HG03565 (cell line): ENCODE data around the gene ERF.

Source experiments
- ATAC-seq: cut with Tn5 transposase; IDR thresholded peaks from one replicate; pipeline ENCODE4 v1.9.1; 2021; ENCODE audit warnings: mild to moderate bottlenecking, moderate library complexity; ENCODE audit not compliant: unreplicated experiment

ERF gene

GRCh38 chr19:42255766-42256745 lies 1.1 kb upstream of the ERF start:
- ATAC-seq, result no peak

- no peak for ATAC-seq
Measured at GRCh38 chr19:42254089-42254849, 659 bp downstream of the ERF start.

DNA sequence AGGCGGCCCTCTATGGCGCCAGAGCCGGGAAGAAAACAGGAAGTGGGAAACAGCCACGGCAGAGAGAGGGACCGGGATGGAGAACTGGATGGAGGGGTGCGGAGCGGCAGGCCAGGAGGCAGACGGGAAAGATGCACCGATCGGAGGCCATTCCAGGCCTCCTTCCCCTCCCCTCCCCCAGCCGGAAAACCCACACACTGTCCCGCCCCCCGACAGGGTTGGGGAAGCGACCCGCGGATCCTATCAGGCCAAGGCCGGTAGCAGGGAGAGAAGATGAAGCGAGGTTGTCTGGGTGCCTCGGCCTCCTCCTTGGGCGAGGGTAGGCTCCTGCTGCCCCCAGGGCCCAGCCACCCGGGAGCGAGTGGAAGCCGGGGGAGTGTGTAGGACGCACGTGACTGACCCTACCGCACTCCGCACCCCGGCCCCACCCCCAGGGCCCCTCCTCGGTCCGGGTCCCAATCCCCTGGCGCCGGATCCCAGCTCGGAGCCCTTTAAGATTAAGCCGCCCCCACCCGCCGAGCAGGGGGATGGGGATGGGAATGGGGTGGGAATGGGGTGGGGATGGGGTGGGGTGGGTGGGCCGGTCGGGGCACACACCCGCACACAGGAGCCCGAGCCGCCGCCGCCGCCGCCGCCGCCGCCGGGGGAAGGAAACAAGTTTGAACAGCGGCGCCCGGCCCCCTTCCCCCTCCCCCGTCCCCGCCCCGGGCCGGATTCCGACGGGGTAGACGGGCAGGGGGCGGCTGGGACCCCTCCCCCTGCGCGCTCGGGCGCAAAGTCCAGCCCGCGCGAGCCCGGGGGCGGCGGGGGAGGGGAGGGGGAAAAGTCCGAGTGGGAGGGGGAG lies 1.5 kb downstream of the ERF start:
- no peak for ATAC-seq

GRCh38 chr19:42252365-42253244 lies 2.3 kb downstream of the ERF start:
- no peak for ATAC-seq

DNA sequence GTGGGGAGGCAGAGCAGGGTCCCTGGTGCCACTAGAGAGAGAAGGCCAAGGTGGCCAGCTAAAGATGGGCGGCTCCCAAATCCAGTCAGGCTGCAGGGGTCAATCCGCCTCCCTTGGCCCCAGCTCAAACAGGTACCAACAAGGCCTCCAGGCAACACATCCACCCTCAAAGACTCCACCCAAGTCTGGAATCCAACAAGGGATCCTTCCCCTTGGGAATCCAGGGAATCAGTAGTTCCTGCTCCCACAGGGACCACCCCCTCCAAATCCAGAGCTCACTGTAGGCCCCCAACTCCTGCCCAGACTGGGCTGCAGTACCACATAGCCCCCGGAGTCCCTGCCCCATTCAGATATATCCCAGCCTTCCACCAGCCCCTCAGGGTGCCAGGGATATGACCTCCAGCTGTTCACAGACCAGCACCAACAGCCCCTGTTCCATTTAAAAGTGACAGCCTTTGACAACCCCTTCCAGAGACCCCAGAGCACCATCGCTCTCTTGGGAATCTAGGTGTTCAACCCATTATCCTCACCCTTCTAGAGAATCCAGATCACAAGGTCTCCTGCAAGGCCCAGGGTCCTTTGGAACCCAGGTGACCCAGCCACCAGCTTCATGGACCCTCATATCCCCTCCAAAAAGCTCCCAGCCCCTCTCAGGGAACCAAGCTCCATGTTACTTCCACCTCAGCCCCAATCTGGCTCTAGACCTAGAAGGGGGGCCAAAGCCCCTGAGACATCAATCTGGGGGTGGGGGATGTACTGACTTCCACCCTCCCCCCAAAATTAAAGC lies 3.2 kb downstream of the ERF start:
- ATAC-seq, result no peak

GRCh38 chr19:42250666-42251531 lies 4.0 kb downstream of the ERF start:
- ATAC-seq, result no peak

DNA sequence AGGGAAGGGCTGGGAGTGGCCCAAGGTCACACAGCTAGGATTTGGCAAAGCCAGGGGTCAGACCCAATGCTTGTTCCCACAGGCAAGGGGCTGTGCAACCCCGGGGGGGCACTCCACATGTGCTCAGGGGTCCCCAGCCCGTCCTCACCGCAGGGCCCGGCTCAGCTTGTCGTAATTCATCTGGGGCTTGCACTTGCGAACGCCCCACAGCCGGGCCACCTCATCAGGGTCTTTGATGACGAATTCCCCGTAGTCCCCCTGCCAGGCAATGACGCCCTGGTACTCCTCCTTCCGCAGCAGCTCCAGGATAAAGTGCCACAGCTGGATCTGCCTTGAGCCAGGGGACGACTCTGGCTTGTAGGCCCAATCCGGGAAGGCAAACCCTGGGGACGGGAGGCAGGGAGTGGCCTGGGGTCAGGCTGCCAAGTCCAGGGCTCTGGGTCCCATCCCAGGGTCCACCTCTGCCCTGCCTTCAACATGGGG lies 4.7 kb downstream of the ERF start:
- ATAC-seq, result no peak

DNA sequence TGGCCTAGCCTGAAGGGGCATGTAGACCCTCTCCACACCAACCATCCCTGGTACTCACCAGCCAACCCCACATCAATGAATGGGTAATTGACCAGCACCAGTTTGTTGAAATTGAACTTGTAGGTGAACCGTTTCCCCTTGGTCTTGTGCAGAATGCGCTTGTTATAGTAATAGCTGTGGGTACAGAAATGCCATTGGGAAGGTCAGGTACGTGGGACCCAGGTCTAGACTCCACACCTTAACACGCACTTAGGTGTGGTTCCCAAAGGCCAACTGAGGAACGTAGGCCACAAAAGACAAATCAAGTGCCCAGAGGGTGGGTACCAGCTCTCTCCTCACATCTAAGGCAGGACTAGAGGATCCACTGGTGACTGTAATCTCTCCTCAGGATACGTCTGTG lies 5.2 kb downstream of the ERF start:
- no peak for ATAC-seq

- no peak for ATAC-seq
Measured at GRCh38 chr19:42249149-42249750, 5.7 kb downstream of the ERF start.

DNA sequence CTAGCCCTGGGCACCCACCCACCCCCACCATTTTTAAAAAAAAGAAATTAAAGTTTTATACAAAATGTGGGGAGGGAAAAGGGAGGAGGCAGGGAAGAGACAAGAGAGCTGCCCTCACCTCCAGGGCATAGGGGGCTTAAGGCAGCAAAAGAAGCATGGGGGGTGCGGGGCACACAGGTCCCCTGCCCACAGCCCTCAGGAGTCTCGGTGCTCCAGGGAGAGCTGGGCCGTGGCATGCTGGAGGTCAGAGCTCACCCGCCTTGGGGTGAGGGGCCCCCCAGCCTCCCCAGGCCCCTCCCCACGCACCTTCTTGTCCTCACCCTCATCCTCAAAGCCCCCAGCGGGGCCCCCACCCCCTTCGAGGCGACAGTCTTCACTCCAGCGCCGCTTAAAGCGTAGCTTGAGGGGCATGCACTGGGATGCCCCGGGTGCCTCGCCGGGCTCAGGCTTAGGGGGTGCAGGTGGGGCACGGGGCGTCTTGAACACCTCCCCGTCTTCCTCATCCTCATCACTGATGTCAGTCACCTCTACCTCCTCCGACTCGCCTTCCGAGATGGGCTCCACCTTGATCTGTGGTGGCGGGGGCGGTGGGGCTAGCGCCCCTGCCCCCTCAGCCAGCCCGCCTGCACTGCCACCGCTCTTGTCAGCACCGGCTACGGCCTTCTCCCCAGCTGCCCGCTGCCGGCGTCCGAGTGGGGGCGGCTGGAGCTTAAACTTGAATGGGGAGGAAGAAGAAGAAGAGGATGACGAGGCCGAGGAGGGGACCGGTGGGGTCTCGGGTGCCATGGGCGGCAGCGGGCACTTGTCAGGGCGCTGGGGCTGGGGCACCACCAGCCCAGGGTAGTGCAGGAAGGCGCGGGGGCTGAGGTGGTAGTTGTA lies 6.4 kb downstream of the ERF start:
- no peak for ATAC-seq

DNA sequence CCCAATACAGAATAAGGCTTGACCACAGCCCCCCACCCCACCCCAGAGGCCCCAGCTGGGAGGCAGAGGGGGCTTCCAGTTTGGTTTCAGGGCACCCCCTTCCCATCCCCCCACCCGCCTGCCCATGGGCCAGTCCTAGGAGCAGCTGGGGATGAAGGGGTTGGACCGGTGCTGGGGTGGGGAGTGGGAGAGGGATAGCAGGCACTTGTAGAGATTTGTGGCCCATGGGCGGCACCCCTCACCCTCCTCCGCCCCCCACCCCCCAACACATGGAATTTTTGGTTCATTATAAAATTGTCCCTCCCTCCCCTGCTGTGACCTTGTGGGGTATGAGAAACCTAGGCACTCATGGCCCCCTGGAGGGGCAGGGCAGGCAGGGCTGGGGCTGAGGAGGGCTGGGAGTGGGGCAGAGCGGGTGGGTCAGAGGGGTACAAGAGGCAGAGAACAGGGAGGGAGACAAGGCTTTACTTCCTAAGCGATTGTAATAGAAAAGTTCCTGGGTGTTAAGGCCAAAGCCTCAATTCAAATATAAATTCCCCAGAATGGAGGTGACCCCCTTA lies 7.2 kb downstream of the ERF start:
- no peak for ATAC-seq

- ATAC-seq, result no peak
Measured at GRCh38 chr19:42246922-42247639, 7.8 kb downstream of the ERF start.

- no peak for ATAC-seq
Measured at GRCh38 chr19:42246143-42246921, 8.6 kb downstream of the ERF start.

GRCh38 chr19:42245231-42245630 lies 9.7 kb downstream of the ERF start:
- ATAC-seq, result no peak
